Mesothelial cell of epicardium (in vitro differentiated cells): ENCODE results near the gene ERICH6B. TPM values are rescaled to one million over a fixed set of nuclear protein-coding genes. Genes with fewer than 3 reads are reported as not detected.

ENCODE experiments used
- DNase-seq, 2 experiments: peaks; one replicate each; pipeline ENCODE4 v3.0.0; 2021; ENCODE audit warnings: low spot score in 2 of 2; ENCODE audit not compliant: unreplicated experiment in 2 of 2
- H3K27ac Mint-ChIP-seq: 2 replicates; pipeline ENCODE4 v1.8.0; 2021; ENCODE audit warnings: mixed read lengths
- H3K27me3 Mint-ChIP-seq: 2 replicates; pipeline ENCODE4 v1.8.0; 2021; ENCODE audit warnings: low read depth, mixed read lengths
- H3K36me3 Mint-ChIP-seq: 2 replicates; pipeline ENCODE4 v1.8.0; 2021; ENCODE audit warnings: mixed read lengths
- H3K4me1 Mint-ChIP-seq: 2 replicates; pipeline ENCODE4 v1.8.0; 2021; ENCODE audit warnings: mixed read lengths
- H3K4me3 Mint-ChIP-seq: 2 replicates; pipeline ENCODE4 v1.8.0; 2021; ENCODE audit warnings: mild to moderate bottlenecking, moderate library complexity, mixed read lengths
- H3K9me3 Mint-ChIP-seq: 2 replicates; pipeline ENCODE4 v1.8.0; 2021; ENCODE audit warnings: mixed read lengths
- total RNA-seq: library from RNA; stranded (reverse); gene quantifications from 3 replicates; pipeline ENCODE4 v1.2.1, GENCODE V29; 2021
- TF ChIP-seq, protein P1 (sequence below): fragments of 200-600 bp; sonication (generic); IDR thresholded peaks from one replicate; pipeline ENCODE4 v1.5.0; 2021; ENCODE audit warnings: antibody characterized with exemption; ENCODE audit not compliant: unreplicated experiment

Gene ERICH6B
- total RNA-seq, 1 donor from 2014 or later: not detected

DNA sequence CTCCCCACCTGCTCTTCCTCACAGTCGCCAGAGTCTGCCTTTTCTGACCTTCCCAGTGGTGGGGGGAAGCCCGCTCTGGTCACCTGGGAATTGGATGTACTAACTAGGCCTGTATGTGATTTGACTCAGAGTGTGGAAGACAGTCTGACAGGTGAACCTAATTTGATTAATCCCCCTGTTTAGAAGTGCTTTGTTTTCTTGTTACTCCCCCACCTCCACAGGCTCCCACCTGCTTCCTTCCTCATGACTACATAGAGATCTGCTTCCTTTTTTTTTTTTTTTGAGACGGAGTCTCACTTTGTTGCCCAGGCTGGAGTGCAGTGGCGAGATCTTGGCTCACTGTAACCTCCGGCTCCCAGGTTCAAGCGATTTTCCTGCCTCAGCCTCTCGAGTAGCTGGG, 106.8 kb downstream of the ERICH6B start:
- Mint-ChIP-seq H3K36me3 (peaks cover 28% of the 10 kb centered on the region), H3K4me3 (no peak overlapping the region), H3K27ac (no peak overlapping the region), H3K9me3 (no peaks in the 10 kb centered on the region), H3K27me3 (no peaks in the 10 kb centered on the region), H3K4me1 (no peaks in the 10 kb centered on the region)
- no peak for DNase-seq
- TF ChIP-seq, protein P1, sequence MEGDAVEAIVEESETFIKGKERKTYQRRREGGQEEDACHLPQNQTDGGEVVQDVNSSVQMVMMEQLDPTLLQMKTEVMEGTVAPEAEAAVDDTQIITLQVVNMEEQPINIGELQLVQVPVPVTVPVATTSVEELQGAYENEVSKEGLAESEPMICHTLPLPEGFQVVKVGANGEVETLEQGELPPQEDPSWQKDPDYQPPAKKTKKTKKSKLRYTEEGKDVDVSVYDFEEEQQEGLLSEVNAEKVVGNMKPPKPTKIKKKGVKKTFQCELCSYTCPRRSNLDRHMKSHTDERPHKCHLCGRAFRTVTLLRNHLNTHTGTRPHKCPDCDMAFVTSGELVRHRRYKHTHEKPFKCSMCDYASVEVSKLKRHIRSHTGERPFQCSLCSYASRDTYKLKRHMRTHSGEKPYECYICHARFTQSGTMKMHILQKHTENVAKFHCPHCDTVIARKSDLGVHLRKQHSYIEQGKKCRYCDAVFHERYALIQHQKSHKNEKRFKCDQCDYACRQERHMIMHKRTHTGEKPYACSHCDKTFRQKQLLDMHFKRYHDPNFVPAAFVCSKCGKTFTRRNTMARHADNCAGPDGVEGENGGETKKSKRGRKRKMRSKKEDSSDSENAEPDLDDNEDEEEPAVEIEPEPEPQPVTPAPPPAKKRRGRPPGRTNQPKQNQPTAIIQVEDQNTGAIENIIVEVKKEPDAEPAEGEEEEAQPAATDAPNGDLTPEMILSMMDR: no peak

DNA sequence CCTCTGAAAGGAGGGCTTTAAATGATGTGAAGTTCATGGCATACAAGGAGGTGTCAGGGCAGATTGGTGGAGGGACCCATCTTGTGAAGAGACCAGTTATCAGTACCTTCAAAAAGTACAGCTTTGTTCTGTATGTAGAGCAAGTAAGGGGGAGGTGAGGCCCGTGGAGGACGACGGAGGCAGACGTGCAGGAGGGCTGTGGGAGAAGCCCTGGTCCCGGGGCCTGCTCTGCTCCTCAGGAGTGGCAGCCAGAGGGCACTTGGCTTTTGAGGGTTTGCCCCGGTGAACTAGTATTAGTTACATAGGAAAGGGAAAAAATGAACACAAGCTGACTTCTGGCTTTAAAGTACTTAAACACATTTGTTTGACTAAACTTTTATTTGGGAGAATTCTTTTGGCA, 108.7 kb downstream of the ERICH6B start:
- no peaks in the 10 kb centered on the region for H3K27me3 Mint-ChIP-seq
- peaks cover 31% of the 10 kb centered on the region for H3K36me3 Mint-ChIP-seq
- DNase-seq: no peak
- H3K9me3 Mint-ChIP-seq: no peaks in the 10 kb centered on the region
- H3K27ac Mint-ChIP-seq: no peak overlapping the region
- H3K4me1 Mint-ChIP-seq: no peaks in the 10 kb centered on the region
- H3K4me3 Mint-ChIP-seq: no peak overlapping the region
- TF ChIP-seq, protein P1: no peak

DNA sequence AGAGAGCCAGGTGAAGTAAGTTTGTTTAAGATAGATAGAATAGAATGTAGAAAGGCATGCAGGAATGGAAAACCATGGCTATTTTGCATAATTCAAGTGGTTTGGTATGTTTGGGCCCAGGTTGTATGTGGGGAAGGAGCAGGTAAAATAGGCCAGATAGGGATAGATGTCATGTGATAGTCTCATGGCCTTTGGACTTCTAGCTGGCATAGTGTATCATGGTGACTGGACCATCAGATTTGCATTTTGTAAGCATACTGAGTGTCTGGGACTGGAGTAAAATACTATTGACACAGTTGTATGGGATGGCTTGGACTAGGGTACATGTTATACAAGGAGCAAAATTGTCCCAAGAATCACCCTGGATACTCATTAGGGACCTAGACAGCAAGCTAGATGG, 111.9 kb downstream of the ERICH6B start:
- H3K4me1 Mint-ChIP-seq: no peaks in the 10 kb centered on the region
- H3K9me3 Mint-ChIP-seq: peaks cover 6% of the 10 kb centered on the region
- TF ChIP-seq, protein P1: no peak
- peaks cover 38% of the 10 kb centered on the region for H3K36me3 Mint-ChIP-seq
- DNase-seq: no peak
- H3K27ac Mint-ChIP-seq: no peak overlapping the region
- H3K27me3 Mint-ChIP-seq: no peaks in the 10 kb centered on the region
- no peak overlapping the region for H3K4me3 Mint-ChIP-seq

DNA sequence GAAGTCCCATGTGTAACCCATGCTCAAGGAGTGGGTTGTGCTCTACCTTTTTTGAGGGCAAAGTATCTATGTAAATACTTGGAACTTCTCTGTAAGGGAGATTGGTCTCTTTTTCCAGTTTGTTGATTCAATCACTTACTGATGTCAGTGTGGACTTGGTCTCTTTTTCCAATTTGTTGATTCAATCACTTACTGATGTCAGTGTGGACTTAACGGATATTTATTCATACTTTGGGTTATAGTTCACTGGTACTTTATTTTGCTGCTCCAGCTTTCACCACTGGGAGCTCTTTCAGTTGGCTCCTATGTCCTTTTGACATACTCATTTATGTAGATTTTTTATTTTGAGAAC, 114.4 kb downstream of the ERICH6B start:
- Mint-ChIP-seq H3K27me3 (no peaks in the 10 kb centered on the region), H3K4me1 (no peaks in the 10 kb centered on the region), H3K4me3 (no peak overlapping the region), H3K27ac (no peak overlapping the region), H3K36me3 (peaks cover 46% of the 10 kb centered on the region), H3K9me3 (peaks cover 17% of the 10 kb centered on the region)
- no peak for DNase-seq
- TF ChIP-seq, protein P1: no peak

DNA sequence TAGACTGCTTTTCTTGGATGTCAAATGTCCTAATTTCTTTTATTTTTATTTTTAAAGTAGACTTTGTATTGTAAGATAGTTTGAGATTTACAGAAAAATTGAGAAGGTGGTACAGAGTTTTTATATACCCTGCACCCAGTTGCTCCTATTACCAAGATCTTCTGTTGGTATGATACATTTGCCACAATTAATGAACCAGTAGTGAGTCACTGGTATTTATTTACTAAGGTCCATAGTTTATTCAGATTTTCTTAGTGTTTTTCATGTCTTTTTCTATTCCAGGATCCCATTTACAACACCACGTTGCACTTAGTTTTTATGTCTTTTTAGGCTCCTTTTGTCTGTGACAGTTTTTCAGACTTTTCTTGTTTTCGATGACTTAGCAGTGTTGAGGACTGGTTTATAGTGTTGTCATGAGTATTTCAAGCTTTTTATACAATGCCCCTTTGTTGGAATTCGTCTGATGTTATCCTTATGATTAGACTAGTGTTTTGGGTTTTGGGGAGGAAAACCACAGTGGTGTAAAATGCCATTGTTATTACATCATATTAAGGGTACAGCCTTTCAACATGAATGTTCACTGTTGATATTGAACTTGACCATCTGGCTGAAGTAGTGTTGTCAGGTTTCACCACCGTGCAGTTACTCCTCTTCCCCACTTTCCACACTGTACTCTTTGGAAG, 114.9 kb downstream of the ERICH6B start:
- Mint-ChIP-seq H3K27ac (no peak overlapping the region), H3K4me1 (no peaks in the 10 kb centered on the region), H3K4me3 (no peak overlapping the region), H3K9me3 (peaks cover 17% of the 10 kb centered on the region), H3K27me3 (no peaks in the 10 kb centered on the region), H3K36me3 (peaks cover 42% of the 10 kb centered on the region)
- TF ChIP-seq, protein P1: no peak
- no peak for DNase-seq

DNA sequence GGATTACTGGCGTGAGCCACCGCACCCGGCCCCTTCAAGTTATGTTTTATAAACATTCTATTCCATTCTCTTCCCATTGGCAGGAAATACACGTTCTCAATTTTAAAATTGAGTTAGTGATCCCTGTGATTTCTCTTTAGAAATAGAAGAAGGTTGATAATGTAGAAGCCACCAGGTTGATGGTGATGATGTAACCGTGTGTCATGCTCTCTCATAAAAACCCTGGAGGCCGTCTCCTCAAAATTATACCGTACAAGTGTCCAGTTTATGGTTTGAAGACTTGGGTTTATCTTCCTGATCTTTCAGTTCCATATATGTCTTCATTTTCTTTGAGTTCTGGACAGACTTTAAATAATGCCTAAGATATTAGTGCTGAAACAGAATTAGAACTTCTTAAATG, 118.6 kb downstream of the ERICH6B start:
- H3K27ac Mint-ChIP-seq: no peak overlapping the region
- TF ChIP-seq, protein P1: no peak
- no peaks in the 10 kb centered on the region for H3K4me1 Mint-ChIP-seq
- DNase-seq: no peak
- H3K36me3 Mint-ChIP-seq: peaks cover 36% of the 10 kb centered on the region
- peaks cover 17% of the 10 kb centered on the region for H3K9me3 Mint-ChIP-seq
- H3K27me3 Mint-ChIP-seq: no peaks in the 10 kb centered on the region
- no peak overlapping the region for H3K4me3 Mint-ChIP-seq
